Transverse colon (tissue), 4 donors: ENCODE results near the gene OSBPL2. TPM values are rescaled to one million over a fixed set of nuclear protein-coding genes. Genes with fewer than 3 reads are reported as not detected.

Experiments
- DNase-seq: peaks from one replicate; pipeline ENCODE4 v3.0.0-alpha.2; 2019
- H3K27ac ChIP-seq, 4 donors: fragments of 200-600 bp; sonication (generic); 2 replicates each; pipeline ENCODE4 v1.5.1; 2016 to 2018; ENCODE audit warnings: inconsistent platforms in 4 of 4
- H3K27me3 ChIP-seq: fragments of 200-600 bp; sonication (generic); 2 replicates; pipeline ENCODE4 v1.5.1; 2017; ENCODE audit warnings: inconsistent platforms
- H3K36me3 ChIP-seq, 4 donors: fragments of 200-600 bp; sonication (generic); 2 replicates each; pipeline ENCODE4 v1.5.1; 2017 to 2019; ENCODE audit warnings: inconsistent platforms in 4 of 4
- H3K4me1 ChIP-seq, 4 donors: fragments of 200-600 bp; sonication (generic); 2 replicates each; pipeline ENCODE4 v1.5.1; 2017 to 2020; ENCODE audit warnings: inconsistent platforms in 4 of 4
- H3K4me3 ChIP-seq, 4 donors: fragments of 200-600 bp; sonication (generic); 1 replicate in 1 of 4; 2 replicates in 3 of 4; pipeline versions ENCODE4 v1.5.1 to v1.6.1; 2017 to 2019; ENCODE audit warnings: inconsistent platforms in 4 of 4
- H3K9me3 ChIP-seq, 2 donors: fragments of 200-600 bp; sonication (generic); 2 replicates each; pipeline ENCODE4 v1.5.1; 2017 to 2019; ENCODE audit warnings: inconsistent platforms in 2 of 2
- EP300 ChIP-seq: sonication (generic); formaldehyde crosslinking; IDR thresholded peaks from one replicate; pipeline ENCODE4 v1.6.1; 2017; ENCODE audit warnings: antibody characterized with exemption, low read depth
- POLR2A ChIP-seq: fragments of 450-650 bp; IDR thresholded peaks from one replicate; pipeline ENCODE4 v1.6.1; 2016; ENCODE audit warnings: antibody characterized with exemption, mild to moderate bottlenecking, moderate library complexity
- POLR2AphosphoS5 ChIP-seq, 3 donors: sonication (generic); formaldehyde crosslinking; IDR thresholded peaks; one replicate each; pipeline ENCODE4 v1.6.1; 2016; ENCODE audit warnings: antibody characterized with exemption in 3 of 3
- WGBS, 2 donors: methylation state at CpG; one replicate each; pipeline ENCODE4 v1.1.5; 2018; ENCODE audit warnings: low coverage in 1 of 2; 5-methylcytosine and 5-hydroxymethylcytosine counted together
- in situ Hi-C, 4 donors: fragments of 200-750 bp; cut with MboI; loops; one replicate each; pipeline versions ENCODE4 v1.15.0 to v1.15.1; 2017; ENCODE audit warnings: low sequenced_read_pairs in 3 of 4, low pct_ligation_motif_present in 1 of 4, low pct_unique_long_range_greater_than_20kb in 1 of 4
- intact Hi-C: fragments of 100-400 bp; cut with DNase I; formaldehyde crosslinking; loops from one replicate; pipeline ENCODE4 v1.15.1; 2023; ENCODE audit warnings: low total_unique reads
- total RNA-seq, 4 donors: library from RNA; depleted of rRNA; stranded (reverse); fragments of >200 nt; gene quantifications; one replicate each; pipeline ENCODE4 v1.1.0, GENCODE V29; 2016
- TF ChIP-seq, protein P1 (sequence below), 5 experiments: fragments of 200-600 bp in 3 of 5; fragments of 450-650 bp in 2 of 5; sonication (generic) in 3 of 5; IDR thresholded peaks; 1 replicate in 2 of 5; 2 replicates in 3 of 5; pipeline ENCODE4 v1.5.1; 2016 to 2017; ENCODE audit warnings: antibody characterized with exemption in 5 of 5, inconsistent platforms in 3 of 5, mild to moderate bottlenecking in 2 of 5, moderate library complexity in 1 of 5

The OSBPL2 gene
- total RNA-seq, 4 donors from 2014 or later, result 36.2 to 101 (median 73.3) TPM

DNA sequence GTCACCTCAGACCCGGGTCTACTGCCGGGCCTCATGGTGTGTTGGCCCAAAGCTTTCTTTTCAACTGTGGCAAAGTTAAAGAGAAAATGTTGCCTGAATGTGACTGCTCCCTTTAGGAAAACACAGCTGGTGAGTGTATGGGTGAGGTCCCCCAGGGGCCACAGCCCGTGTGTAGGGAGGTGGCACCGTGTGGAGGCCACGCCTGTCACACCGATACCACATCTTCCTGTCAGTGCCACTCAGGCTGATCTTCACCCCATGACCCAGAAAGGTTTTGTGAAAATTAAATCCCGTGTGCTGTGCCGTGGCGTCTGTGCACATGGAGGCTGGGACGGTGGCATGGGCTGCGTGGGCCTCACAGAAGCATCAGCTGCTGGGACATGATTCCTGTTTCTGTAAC lies 53.8 kb downstream of the OSBPL2 start:
- H3K4me3 ChIP-seq, result no peak overlapping the region
- no peak overlapping the region for H3K27ac ChIP-seq
- in situ Hi-C loops (loop anchor here in 2 of 4 donors (10.0 kb wide), 1 partner anchor 93 kb away; the partner anchor contains the start of gene RPS21 (in 2 of the 2)), intact Hi-C loops (no loop called here)
- 63 to 87% methylated on average over 4 to 11 of the region's 11 CpGs for WGBS, 2 donors
- H3K9me3 ChIP-seq, result no peaks in the 10 kb centered on the region
- peaks cover 0 to 40% (median 10%) of the 10 kb centered on the region in 4 donors for H3K36me3 ChIP-seq
- no peaks in the 10 kb centered on the region for H3K4me1 ChIP-seq
- no peak for DNase-seq
- no peaks in the 10 kb centered on the region for H3K27me3 ChIP-seq
- TF ChIP-seq, protein P1, sequence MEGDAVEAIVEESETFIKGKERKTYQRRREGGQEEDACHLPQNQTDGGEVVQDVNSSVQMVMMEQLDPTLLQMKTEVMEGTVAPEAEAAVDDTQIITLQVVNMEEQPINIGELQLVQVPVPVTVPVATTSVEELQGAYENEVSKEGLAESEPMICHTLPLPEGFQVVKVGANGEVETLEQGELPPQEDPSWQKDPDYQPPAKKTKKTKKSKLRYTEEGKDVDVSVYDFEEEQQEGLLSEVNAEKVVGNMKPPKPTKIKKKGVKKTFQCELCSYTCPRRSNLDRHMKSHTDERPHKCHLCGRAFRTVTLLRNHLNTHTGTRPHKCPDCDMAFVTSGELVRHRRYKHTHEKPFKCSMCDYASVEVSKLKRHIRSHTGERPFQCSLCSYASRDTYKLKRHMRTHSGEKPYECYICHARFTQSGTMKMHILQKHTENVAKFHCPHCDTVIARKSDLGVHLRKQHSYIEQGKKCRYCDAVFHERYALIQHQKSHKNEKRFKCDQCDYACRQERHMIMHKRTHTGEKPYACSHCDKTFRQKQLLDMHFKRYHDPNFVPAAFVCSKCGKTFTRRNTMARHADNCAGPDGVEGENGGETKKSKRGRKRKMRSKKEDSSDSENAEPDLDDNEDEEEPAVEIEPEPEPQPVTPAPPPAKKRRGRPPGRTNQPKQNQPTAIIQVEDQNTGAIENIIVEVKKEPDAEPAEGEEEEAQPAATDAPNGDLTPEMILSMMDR (IDR thresholded peaks at IDR 0.05), result no peak
- TF ChIP-seq EP300 (no peak), POLR2A (no peak), POLR2AphosphoS5 (IDR thresholded peaks at IDR 0.05) (no peak)

DNA sequence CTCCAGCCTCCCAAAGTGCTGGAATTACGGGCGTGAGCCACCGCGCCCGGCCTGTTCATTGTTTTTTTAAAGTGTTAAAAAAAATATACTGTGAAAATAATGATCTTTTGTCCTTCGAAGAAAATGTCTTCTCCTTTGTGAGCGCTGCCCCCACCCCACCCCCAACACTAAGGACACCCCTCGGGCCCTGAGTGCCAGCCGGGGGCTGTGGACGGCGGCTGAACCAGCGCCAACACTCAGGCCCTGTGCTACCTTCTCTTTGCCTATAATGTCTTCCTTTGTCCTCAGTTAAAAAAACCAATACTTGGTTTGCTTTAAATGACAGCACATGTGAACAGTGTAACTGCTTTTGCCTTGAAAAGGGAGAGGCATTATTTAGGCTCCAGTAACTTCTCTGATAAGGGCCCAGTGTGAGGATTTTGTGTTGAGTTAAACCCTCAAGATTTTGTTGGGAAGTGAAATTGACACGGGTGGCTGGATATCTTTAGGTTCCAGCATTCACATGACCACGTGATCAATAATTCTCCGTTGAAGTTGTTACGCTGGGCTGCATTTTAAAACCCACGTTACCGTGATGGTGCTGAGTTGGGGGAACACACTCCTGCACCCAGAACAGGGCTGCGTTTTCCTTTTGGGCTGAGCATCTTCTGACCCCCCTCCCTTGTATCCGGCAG lies 54.9 kb downstream of the OSBPL2 start:
- H3K4me3 ChIP-seq, result no peak overlapping the region
- H3K9me3 ChIP-seq, result no peaks in the 10 kb centered on the region
- no peak for DNase-seq
- in situ Hi-C loops, result loop anchor here in 2 of 4 donors (10.0 kb wide), 1 partner anchor 92 kb away; the partner anchor contains the start of gene RPS21 (in 2 of the 2)
- H3K27ac ChIP-seq, result no peak overlapping the region
- no peaks in the 10 kb centered on the region for H3K27me3 ChIP-seq
- no peak for TF ChIP-seq EP300
- TF ChIP-seq, protein P1 (IDR thresholded peaks at IDR 0.05), result no peak
- TF ChIP-seq POLR2A, result no peak
- TF ChIP-seq POLR2AphosphoS5 (IDR thresholded peaks at IDR 0.05), result no peak
- intact Hi-C loops, result no loop called here
- H3K36me3 ChIP-seq, result peaks cover 0 to 34% (median 10%) of the 10 kb centered on the region in 4 donors
- H3K4me1 ChIP-seq, result no peaks in the 10 kb centered on the region
- 80 to 90% methylated on average over 19 to 20 of the region's 20 CpGs for WGBS, 2 donors

DNA sequence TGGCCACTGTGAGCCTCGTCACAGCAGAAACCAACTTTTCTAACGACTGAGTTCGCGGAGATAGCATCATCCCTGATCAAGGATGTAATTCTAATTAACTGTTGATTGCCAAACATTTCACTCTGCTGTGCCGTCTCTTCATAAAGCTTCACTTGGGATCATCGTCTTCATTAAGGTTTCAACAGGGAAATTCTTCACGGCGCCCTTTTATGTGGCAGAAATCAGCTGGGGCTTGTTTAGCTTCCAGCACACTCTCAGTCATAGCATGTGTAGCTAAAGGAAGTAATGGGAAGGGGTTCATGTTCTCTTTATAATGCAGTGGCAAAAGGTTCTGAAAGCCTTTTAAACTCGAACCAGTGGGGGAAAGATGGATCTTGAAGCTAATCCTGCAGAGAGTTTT lies 55.6 kb downstream of the OSBPL2 start:
- H3K4me3 ChIP-seq, result no peak overlapping the region
- DNase-seq, result no peak
- WGBS, 2 donors, result 85% methylated on average over 9 of the region's 9 CpGs; no CpG with 5 or more reads in 1 of the 2 donors
- TF ChIP-seq POLR2AphosphoS5 (IDR thresholded peaks at IDR 0.05), result no peak
- TF ChIP-seq, protein P1 (IDR thresholded peaks at IDR 0.05), result no peak
- TF ChIP-seq EP300, result no peak
- no peak for TF ChIP-seq POLR2A
- intact Hi-C loops (no loop called here), in situ Hi-C loops (loop anchor here in 2 of 4 donors (10.0 kb wide), 1 partner anchor 91 kb away; the partner anchor contains the start of gene RPS21 (in 2 of the 2))
- H3K36me3 ChIP-seq, result peaks cover 0 to 33% (median 10%) of the 10 kb centered on the region in 4 donors
- H3K4me1 ChIP-seq, result no peaks in the 10 kb centered on the region
- no peaks in the 10 kb centered on the region for H3K9me3 ChIP-seq
- no peak overlapping the region for H3K27ac ChIP-seq
- H3K27me3 ChIP-seq, result no peaks in the 10 kb centered on the region

DNA sequence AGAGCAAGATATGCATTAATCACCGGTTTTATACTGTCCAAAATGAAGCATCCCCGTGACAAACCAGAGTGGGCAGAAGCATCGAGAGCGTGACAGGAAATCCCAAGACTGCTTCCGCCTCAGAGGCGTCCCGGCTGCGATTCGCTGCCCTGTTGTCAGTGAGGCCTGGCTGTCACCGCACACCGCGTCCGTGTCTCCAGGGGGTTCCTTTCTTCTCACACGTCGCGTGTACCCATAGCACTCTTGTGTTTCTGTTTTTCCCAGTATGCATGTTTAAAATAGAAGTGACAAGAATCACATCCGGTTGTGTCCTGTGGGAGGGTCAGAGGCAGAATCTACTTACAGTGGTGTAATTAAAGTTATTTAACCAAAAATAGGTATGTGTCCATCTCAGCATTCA lies 56.2 kb downstream of the OSBPL2 start:
- TF ChIP-seq, protein P1 (IDR thresholded peaks at IDR 0.05), result no peak
- TF ChIP-seq EP300 (no peak), POLR2A (no peak), POLR2AphosphoS5 (IDR thresholded peaks at IDR 0.05) (no peak)
- Histone ChIP-seq H3K4me1 (no peaks in the 10 kb centered on the region), H3K9me3 (no peaks in the 10 kb centered on the region), H3K36me3 (peaks cover 0 to 27% (median 10%) of the 10 kb centered on the region in 4 donors), H3K27ac (no peak overlapping the region), H3K4me3 (no peak overlapping the region), H3K27me3 (no peaks in the 10 kb centered on the region)
- intact Hi-C loops (no loop called here), in situ Hi-C loops (loop anchor here in 2 of 4 donors (10.0 kb wide), 1 partner anchor 90 kb away; the partner anchor contains the start of gene RPS21 (in 2 of the 2))
- no peak for DNase-seq
- 93 to 95% methylated on average over 16 to 17 of the region's 17 CpGs for WGBS, 2 donors
